Measurements from ENCODE around the gene AK9.

The AK9 gene

GRCh38 chr6:109457562-109457996, 233.4 kb downstream of the AK9 start:
- DNase-seq (ENCODE audit: low read depth in 3 of 3) = no peak

GRCh38 chr6:109456710-109457561, 234.1 kb downstream of the AK9 start:
- DNase-seq (ENCODE audit: low read depth in 3 of 3) = no peak

- DNase-seq (ENCODE audit: low read depth in 3 of 3) = no peak
Observed at GRCh38 chr6:109456111-109456583, 234.9 kb downstream of the AK9 start.

- DNase-seq (ENCODE audit: low read depth in 3 of 3) = peak in 2 of 3 donors; percentile 27 to 36
Observed at GRCh38 chr6:109455437-109456110, 235.4 kb downstream of the AK9 start, which contains the start of gene MICAL1. Gene MICAL1, minus strand, starts transcription at chr6:109455772. Its CDS starts 1,576 bp downstream, at chr6:109454196.

- DNase-seq (ENCODE audit: low read depth in 3 of 3) = peak in 1 of 3 donors; percentile 49
Observed at GRCh38 chr6:109454496-109455436, 236.2 kb downstream of the AK9 start.

- DNase-seq (ENCODE audit: low read depth in 3 of 3) = no peak
Observed at GRCh38 chr6:109453594-109454495, 237.2 kb downstream of the AK9 start.

- no peak for DNase-seq (ENCODE audit: low read depth in 3 of 3)
Observed at GRCh38 chr6:109453156-109453555, 237.8 kb downstream of the AK9 start.

- no peak for DNase-seq (ENCODE audit: low read depth in 3 of 3)
Observed at GRCh38 chr6:109452181-109452580, 238.8 kb downstream of the AK9 start.

GRCh38 chr6:109451376-109451775, 239.6 kb downstream of the AK9 start:
- no peak for DNase-seq (ENCODE audit: low read depth in 3 of 3)

- no peak for DNase-seq (ENCODE audit: low read depth in 3 of 3)
Observed at GRCh38 chr6:109450801-109451200, 240.2 kb downstream of the AK9 start.

- no peak for DNase-seq (ENCODE audit: low read depth in 3 of 3)
Observed at GRCh38 chr6:109449795-109450673, 241.0 kb downstream of the AK9 start.

GRCh38 chr6:109449064-109449794, 241.8 kb downstream of the AK9 start:
- no peak for DNase-seq (ENCODE audit: low read depth in 3 of 3)

GRCh38 chr6:109448615-109449014, 242.4 kb downstream of the AK9 start:
- no peak for DNase-seq (ENCODE audit: low read depth in 3 of 3)

- DNase-seq (ENCODE audit: low read depth in 3 of 3) = no peak
Observed at GRCh38 chr6:109447878-109448555, 243.0 kb downstream of the AK9 start.

- DNase-seq (ENCODE audit: low read depth in 3 of 3) = no peak
Observed at GRCh38 chr6:109447087-109447486, 243.9 kb downstream of the AK9 start.

GRCh38 chr6:109446541-109446940, 244.5 kb downstream of the AK9 start:
- DNase-seq (ENCODE audit: low read depth in 3 of 3) = no peak

- no peak for DNase-seq (ENCODE audit: low read depth in 3 of 3)
Observed at GRCh38 chr6:109446072-109446471, 244.9 kb downstream of the AK9 start.

- DNase-seq (ENCODE audit: low read depth in 3 of 3) = no peak
Observed at GRCh38 chr6:109445382-109445781, 245.6 kb downstream of the AK9 start.
